GM23338 (cell line): ENCODE data around the gene FRMD1. TPM values are rescaled to one million over a fixed set of nuclear protein-coding genes. Genes with fewer than 3 reads are reported as not detected.

Source experiments
- ATAC-seq: fragments of 200-7000 bp; cut with Tn5 transposase; 3 replicates; pipeline ENCODE4 v1.9.1; 2020
- DNase-seq: peaks from one replicate; pipeline ENCODE4 v3.0.0-alpha.2; 2015; ENCODE audit warnings: low spot score
- H2AFZ ChIP-seq: fragments of 200-600 bp; sonication (generic); 2 replicates; pipeline ENCODE4 v1.8.0; 2016; ENCODE audit warnings: antibody characterized with exemption, mild to moderate bottlenecking, moderate library complexity
- H3F3A ChIP-seq: fragments of 200-600 bp; sonication (generic); replicated peaks from 2 replicates; pipeline ENCODE4 v1.8.0; 2017; ENCODE audit warnings: antibody characterized with exemption, mixed run types, low read depth
- H3K27ac ChIP-seq: fragments of 200-600 bp; sonication (generic); 2 replicates; pipeline ENCODE4 v1.6.1; 2016; ENCODE audit warnings: low read depth
- H3K27me3 ChIP-seq: fragments of 200-600 bp; sonication (generic); 2 replicates; pipeline ENCODE4 v1.8.0; 2016; ENCODE audit warnings: mild to moderate bottlenecking, mixed run types, moderate library complexity; ENCODE audit not compliant: insufficient read depth
- H3K36me3 ChIP-seq: fragments of 200-600 bp; sonication (generic); 2 replicates; pipeline ENCODE4 v1.8.0; 2016; ENCODE audit warnings: mild to moderate bottlenecking; ENCODE audit not compliant: insufficient read depth
- H3K4me1 ChIP-seq: fragments of 200-600 bp; sonication (generic); 2 replicates; pipeline ENCODE4 v1.8.0; 2016; ENCODE audit warnings: mild to moderate bottlenecking, moderate library complexity; ENCODE audit not compliant: insufficient read depth
- H3K4me2 ChIP-seq: fragments of 200-600 bp; sonication (generic); 2 replicates; pipeline ENCODE4 v1.7.1; 2017; ENCODE audit warnings: mixed run types
- H3K4me3 ChIP-seq: fragments of 200-600 bp; sonication (generic); 2 replicates; pipeline ENCODE4 v1.6.1; 2016; ENCODE audit warnings: mixed run types
- H3K79me2 ChIP-seq: fragments of 200-600 bp; sonication (generic); replicated peaks from 2 replicates; pipeline ENCODE4 v1.8.0; 2017; ENCODE audit warnings: mild to moderate bottlenecking; ENCODE audit not compliant: insufficient read depth
- H3K9me2 ChIP-seq: fragments of 200-600 bp; sonication (generic); 2 replicates; pipeline ENCODE4 v1.8.0; 2017; ENCODE audit not compliant: insufficient read depth
- H4K20me1 ChIP-seq: fragments of 200-600 bp; sonication (generic); replicated peaks from 2 replicates; pipeline ENCODE4 v1.8.0; 2017; ENCODE audit warnings: mild to moderate bottlenecking; ENCODE audit not compliant: insufficient read depth
- H3K27ac Mint-ChIP-seq: 2 replicates; pipeline ENCODE4 v1.8.0; 2020; ENCODE audit warnings: inconsistent platforms, mild to moderate bottlenecking, moderate library complexity, mixed read lengths
- H3K27me3 Mint-ChIP-seq: 3 replicates; pipeline ENCODE4 v1.8.0; 2022; ENCODE audit warnings: low read depth, mild to moderate bottlenecking, moderate library complexity, mixed read lengths, inconsistent platforms; ENCODE audit not compliant: insufficient read depth, poor library complexity
- H3K36me3 Mint-ChIP-seq: 3 replicates; pipeline ENCODE4 v1.8.0; 2021; ENCODE audit warnings: low read depth, mild to moderate bottlenecking, inconsistent platforms, moderate library complexity, mixed read lengths
- H3K4me1 Mint-ChIP-seq: 3 replicates; pipeline ENCODE4 v1.8.0; 2020; ENCODE audit warnings: mild to moderate bottlenecking, inconsistent platforms, mixed read lengths
- H3K4me3 Mint-ChIP-seq: 3 replicates; pipeline ENCODE4 v1.8.0; 2021; ENCODE audit warnings: moderate library complexity, mild to moderate bottlenecking, inconsistent platforms, mixed read lengths
- H3K9me3 Mint-ChIP-seq: 3 replicates; pipeline ENCODE4 v1.8.0; 2020; ENCODE audit warnings: moderate library complexity, mild to moderate bottlenecking, inconsistent platforms, mixed read lengths
- CREB1 ChIP-seq: fragments of 250-450 bp; sonication (Bioruptor Pico); IDR thresholded peaks from 2 replicates; pipeline ENCODE4 v1.5.0; 2020; ENCODE audit warnings: low read depth, mild to moderate bottlenecking, moderate library complexity
- CTCF ChIP-seq, 2 experiments: fragments of 200-600 bp in 1 of 2; sonication (generic) in 1 of 2; conservative IDR thresholded peaks; 2 replicates each; pipeline versions ENCODE4 v1.5.1 to v1.6.1; 2016 to 2017; ENCODE audit warnings: antibody characterized with exemption in 2 of 2, low read depth in 2 of 2, mild to moderate bottlenecking in 2 of 2, moderate library complexity in 1 of 2
- ETS1 ChIP-seq: IDR thresholded peaks from 2 replicates; pipeline ENCODE4 v1.6.1; 2016; ENCODE audit warnings: antibody characterized with exemption
- EZH2 ChIP-seq: fragments of 200-600 bp; sonication (generic); IDR thresholded peaks from one replicate; pipeline ENCODE4 v1.8.0; 2017; ENCODE audit warnings: antibody characterized with exemption, mild to moderate bottlenecking, low read depth; ENCODE audit not compliant: unreplicated experiment
- EZH2phosphoT487 ChIP-seq: fragments of 200-600 bp; sonication (generic); IDR thresholded peaks from one replicate; pipeline ENCODE4 v1.8.1; 2018; ENCODE audit warnings: antibody characterized with exemption; ENCODE audit not compliant: unreplicated experiment
- JUNB ChIP-seq: IDR thresholded peaks from one replicate; pipeline ENCODE4 v1.6.1; 2016; ENCODE audit warnings: antibody characterized with exemption; ENCODE audit not compliant: unreplicated experiment
- NANOG ChIP-seq: IDR thresholded peaks from 2 replicates; pipeline ENCODE4 v1.6.1; 2016; ENCODE audit warnings: antibody characterized with exemption, borderline replicate concordance
- POLR2AphosphoS5 ChIP-seq: IDR thresholded peaks from 2 replicates; pipeline ENCODE4 v1.6.1; 2016; ENCODE audit warnings: antibody characterized with exemption, low read depth
- STAT1 ChIP-seq: IDR thresholded peaks from one replicate; pipeline ENCODE4 v1.6.1; 2016; ENCODE audit warnings: antibody characterized with exemption; ENCODE audit not compliant: unreplicated experiment
- ZNF114 ChIP-seq: fragments of 250-450 bp; sonication (Bioruptor Pico); IDR thresholded peaks from 2 replicates; pipeline ENCODE4 v1.5.0; 2020; ENCODE audit warnings: mild to moderate bottlenecking, moderate library complexity
- ZNF331 ChIP-seq: fragments of 250-450 bp; sonication (Bioruptor Pico); IDR thresholded peaks from 2 replicates; pipeline ENCODE4 v1.5.0; 2020; ENCODE audit warnings: low read depth, mild to moderate bottlenecking, moderate library complexity
- ZNF462 ChIP-seq: fragments of 250-450 bp; sonication (Bioruptor Pico); IDR thresholded peaks from 2 replicates; pipeline ENCODE4 v1.5.0; 2020; ENCODE audit warnings: mild to moderate bottlenecking, moderate library complexity
- polyA plus RNA-seq: library from polyadenylated mRNA; unstranded; fragments of >200 nt; fragmentation: Nextera tagmentation; extraction: Ambion mirVana; gene quantifications from 2 replicates; pipeline ENCODE4 v1.2.1, GENCODE V29; 2016
- total RNA-seq: library from RNA; depleted of rRNA; stranded (reverse); fragments of >200 nt; shearing (Covaris generic); gene quantifications from 2 replicates; pipeline ENCODE4 v1.2.3, GENCODE V29; 2014
- TF ChIP-seq, protein P1 (sequence below): IDR thresholded peaks from one replicate; pipeline ENCODE4 v1.6.1; 2018; ENCODE audit warnings: antibody characterized with exemption; ENCODE audit not compliant: unreplicated experiment

Gene FRMD1
- total and polyA plus RNA-seq, 2 experiments from 2014 or later = 1.0 to 2.0 TPM

DNA sequence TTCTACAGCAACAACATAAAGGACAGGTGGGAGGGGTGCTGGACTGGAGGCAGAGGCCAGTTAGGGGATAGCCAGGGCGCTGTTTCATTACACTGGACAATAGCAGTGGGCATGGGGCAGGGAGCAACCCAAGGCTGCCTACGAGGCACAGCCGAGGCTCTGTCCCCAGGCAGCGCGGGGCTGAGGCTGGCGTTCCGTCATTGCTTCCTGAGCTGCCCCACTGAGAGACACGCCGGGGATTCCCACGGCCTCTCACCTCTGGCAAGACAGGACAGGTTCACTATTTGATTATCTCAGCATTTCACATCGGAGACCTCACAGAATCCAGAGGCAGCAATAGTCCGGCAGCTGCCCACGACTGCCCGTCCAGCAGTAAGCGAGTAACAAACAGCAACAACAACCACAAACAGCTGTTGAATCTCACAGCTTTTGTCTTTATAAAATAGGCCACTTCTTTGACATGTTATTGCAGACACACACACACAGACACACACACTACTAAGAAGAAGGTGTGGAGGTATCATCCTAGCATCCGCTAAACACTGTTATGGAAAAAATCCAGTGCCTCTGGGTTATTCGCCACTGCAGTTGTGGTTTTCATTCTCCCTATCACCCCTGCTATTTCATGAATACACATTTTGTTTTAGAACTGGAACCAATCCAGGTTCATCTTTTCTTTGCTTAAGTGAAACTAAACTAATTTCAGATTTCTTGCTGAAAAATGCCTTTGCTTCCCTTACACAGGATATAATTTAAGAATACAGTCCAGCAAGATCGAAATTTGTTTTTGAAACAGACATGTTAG lies 62.1 kb downstream of the FRMD1 start:
- Mint-ChIP-seq H3K27me3 (no peaks in the 10 kb centered on the region), H3K27ac (no peak overlapping the region), H3K36me3 (peaks cover 3% of the 10 kb centered on the region; the same call in 1 of the 3 replicates), H3K4me1 (peaks cover 9% of the 10 kb centered on the region; the same call in 2 of the 3 replicates), H3K4me3 (no peak overlapping the region), H3K9me3 (peaks cover 5% of the 10 kb centered on the region)
- Histone ChIP-seq H3K36me3 (no peaks in the 10 kb centered on the region), H3K27me3 (no peaks in the 10 kb centered on the region), H3K4me2 (0 out of 2 replicates have a peak overlapping the region, but pooled peaks have one; percentile 32), H4K20me1 (no peaks in the 10 kb centered on the region), H3F3A (no peaks in the 10 kb centered on the region), H3K79me2 (no peaks in the 10 kb centered on the region), H3K4me3 (no peak overlapping the region), H2AFZ (peak overlapping the region; percentile 52; the same call in 1 of the 2 replicates), H3K27ac (no peak overlapping the region), H3K4me1 (no peaks in the 10 kb centered on the region), H3K9me2 (no peaks in the 10 kb centered on the region)
- TF ChIP-seq EZH2 (no peak), STAT1 (no peak), JUNB (no peak), ZNF114 (no peak), CTCF (conservative IDR thresholded peaks at IDR 0.05; ENCODE audit: low read depth in 2 of 2) (no peak), ZNF331 (CRISPR knock-in tag) (no peak), POLR2AphosphoS5 (no peak), ETS1 (no peak), EZH2phosphoT487 (no peak), CREB1 (CRISPR knock-in tag) (no peak), ZNF462 (no peak), NANOG (no peak)
- TF ChIP-seq, protein P1, sequence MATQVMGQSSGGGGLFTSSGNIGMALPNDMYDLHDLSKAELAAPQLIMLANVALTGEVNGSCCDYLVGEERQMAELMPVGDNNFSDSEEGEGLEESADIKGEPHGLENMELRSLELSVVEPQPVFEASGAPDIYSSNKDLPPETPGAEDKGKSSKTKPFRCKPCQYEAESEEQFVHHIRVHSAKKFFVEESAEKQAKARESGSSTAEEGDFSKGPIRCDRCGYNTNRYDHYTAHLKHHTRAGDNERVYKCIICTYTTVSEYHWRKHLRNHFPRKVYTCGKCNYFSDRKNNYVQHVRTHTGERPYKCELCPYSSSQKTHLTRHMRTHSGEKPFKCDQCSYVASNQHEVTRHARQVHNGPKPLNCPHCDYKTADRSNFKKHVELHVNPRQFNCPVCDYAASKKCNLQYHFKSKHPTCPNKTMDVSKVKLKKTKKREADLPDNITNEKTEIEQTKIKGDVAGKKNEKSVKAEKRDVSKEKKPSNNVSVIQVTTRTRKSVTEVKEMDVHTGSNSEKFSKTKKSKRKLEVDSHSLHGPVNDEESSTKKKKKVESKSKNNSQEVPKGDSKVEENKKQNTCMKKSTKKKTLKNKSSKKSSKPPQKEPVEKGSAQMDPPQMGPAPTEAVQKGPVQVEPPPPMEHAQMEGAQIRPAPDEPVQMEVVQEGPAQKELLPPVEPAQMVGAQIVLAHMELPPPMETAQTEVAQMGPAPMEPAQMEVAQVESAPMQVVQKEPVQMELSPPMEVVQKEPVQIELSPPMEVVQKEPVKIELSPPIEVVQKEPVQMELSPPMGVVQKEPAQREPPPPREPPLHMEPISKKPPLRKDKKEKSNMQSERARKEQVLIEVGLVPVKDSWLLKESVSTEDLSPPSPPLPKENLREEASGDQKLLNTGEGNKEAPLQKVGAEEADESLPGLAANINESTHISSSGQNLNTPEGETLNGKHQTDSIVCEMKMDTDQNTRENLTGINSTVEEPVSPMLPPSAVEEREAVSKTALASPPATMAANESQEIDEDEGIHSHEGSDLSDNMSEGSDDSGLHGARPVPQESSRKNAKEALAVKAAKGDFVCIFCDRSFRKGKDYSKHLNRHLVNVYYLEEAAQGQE = no peak
- peak; percentile 82 for ATAC-seq
- no peak for DNase-seq
